ENCODE data around the gene NGEF.
A peak's percentile ranks its signal among the peaks of the same experiment; 100 is the strongest.
"Not testable (repeated sequence)": the region's sequence is repeated elsewhere in the genome, so short reads cannot be mapped to it uniquely, and the experiment has no call there.

NGEF gene

DNA sequence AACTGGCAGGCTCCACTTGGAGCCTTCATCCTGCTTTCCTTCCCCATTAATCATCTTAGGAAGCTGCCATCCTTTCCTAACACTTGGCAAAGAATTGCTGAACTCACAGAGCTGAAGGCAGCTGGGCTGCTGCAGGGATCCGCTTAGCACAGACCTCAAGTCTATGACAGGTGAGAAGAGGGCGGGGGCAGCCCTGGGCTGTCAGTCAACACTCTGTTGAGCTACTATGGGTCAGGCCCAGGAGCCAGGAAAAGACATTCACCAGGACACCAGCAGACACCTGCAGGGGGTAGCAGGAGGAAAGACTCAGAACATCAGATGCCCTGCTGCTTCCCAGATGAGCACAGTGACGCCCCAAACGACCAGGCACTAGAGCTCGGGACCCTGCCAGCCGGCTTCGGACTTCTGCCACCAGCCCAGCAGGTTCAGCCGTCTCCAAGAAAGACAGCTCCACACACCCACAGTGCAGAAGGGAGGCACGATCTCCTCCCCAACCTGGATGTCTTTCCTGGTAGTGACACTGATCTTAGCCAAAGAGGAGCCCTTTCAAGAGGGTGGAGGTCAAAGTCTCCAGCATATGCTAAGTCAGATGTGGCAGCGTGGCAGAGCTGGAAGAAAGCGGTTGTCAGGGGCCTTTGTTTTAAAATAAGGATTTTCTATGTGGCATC lies 87.8 kb downstream of the NGEF start:
- DNase-seq = peak; percentile 34

DNA sequence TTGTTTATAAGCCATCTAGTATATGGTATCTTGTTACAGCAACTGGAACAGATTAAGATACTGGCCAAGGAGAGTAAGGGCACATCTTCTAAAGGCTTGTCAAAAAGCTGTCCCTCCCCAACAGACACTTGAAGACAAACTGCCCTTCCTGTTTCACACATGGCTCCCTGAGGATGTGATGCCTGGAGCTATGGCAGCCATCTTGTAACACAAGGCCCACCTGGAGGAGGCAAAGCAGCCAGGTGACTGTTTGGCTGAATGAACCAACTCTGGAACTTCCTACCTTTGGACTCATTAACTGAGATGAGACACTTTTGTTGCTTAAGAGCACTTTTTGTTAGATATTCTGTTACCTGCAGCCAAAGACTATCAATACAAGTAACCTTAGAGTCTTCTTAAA lies 88.6 kb downstream of the NGEF start:
- DNase-seq = no peak

GRCh38 chr2:232920760-232921159 lies 92.3 kb downstream of the NGEF start:
- no peak for DNase-seq

- DNase-seq = no peak
Observed at GRCh38 chr2:232920055-232920454, 93.0 kb downstream of the NGEF start.

DNA sequence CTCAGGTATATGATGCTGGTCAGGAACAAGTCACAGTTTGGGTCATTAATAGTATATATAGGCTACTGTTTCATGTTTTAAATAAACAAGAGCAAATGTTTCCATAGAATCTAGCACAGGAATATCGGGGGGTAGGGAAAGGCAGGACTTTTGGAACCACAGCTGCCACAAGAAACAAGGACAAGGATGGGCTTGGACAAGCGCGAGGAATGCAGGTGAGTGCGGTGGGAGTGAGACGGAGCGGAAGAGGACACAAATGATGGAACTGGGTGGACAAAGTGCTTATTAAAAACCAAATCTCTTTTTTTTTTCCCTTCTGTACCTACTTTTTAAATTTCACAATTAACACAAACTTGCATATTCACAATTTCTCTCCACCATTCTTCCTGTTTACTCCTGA lies 93.9 kb downstream of the NGEF start:
- no peak for DNase-seq

DNA sequence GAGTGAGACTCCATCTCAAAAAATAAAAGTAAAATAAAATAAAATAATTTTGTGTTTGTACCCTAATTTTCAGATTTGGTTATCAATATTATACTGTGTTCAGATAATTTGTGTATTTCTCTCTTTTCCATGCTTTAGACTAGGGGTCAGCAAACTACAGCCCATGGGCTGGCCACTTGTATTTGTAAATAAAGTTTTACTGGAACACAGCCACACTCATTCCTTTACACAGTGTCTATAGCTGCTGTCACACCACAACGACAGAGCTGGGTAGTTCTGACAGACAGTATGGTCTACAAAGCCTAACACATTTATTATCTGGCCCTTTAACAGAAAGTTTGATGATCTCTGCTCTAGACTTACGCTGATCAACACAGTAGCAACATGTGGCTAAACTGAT lies 99.2 kb downstream of the NGEF start:
- DNase-seq = no peak

GRCh38 chr2:232911712-232912277 lies 101.3 kb downstream of the NGEF start:
- no peak for DNase-seq

DNA sequence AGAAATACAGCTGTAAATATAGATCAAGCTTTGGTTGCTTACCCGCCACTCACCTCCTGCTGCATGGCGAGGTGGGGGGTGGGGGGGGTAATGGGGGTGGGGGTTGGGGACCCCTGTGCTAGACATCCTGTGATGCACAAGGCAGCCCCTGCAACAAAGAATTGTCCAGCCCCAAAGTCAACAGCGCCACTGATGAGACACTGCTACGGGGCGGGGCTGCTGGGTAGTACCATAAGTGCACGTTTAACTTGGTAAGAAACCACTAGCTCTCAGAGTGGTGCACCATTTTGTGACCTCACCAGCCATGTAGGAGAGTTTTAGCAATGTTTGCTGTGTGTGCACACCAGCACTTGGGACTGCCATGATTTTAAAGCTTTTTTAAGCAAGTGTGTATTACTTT lies 102.7 kb downstream of the NGEF start:
- DNase-seq = no peak

DNA sequence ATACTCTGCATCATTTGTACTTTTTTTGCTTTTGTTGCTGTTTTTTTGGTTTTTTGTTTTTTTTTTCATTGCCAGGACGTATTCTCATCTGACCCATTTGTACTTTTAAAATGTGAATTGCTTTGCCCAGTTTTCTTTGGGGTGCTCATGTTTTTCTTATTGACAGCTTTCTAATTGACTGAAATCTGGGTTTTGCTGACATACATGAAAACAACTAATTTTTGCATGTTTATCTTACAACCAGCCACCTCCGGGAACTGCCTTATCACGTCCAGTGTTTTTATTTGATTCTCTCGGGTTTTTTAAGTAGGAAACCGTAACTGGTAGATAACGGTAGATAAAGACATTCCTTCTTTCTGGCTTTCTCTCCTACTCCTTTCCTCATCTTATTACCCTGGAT lies 104.4 kb downstream of the NGEF start:
- peak; percentile 49 for DNase-seq

GRCh38 chr2:232907718-232908085 lies 105.4 kb downstream of the NGEF start:
- not testable (repeated sequence) for DNase-seq

DNA sequence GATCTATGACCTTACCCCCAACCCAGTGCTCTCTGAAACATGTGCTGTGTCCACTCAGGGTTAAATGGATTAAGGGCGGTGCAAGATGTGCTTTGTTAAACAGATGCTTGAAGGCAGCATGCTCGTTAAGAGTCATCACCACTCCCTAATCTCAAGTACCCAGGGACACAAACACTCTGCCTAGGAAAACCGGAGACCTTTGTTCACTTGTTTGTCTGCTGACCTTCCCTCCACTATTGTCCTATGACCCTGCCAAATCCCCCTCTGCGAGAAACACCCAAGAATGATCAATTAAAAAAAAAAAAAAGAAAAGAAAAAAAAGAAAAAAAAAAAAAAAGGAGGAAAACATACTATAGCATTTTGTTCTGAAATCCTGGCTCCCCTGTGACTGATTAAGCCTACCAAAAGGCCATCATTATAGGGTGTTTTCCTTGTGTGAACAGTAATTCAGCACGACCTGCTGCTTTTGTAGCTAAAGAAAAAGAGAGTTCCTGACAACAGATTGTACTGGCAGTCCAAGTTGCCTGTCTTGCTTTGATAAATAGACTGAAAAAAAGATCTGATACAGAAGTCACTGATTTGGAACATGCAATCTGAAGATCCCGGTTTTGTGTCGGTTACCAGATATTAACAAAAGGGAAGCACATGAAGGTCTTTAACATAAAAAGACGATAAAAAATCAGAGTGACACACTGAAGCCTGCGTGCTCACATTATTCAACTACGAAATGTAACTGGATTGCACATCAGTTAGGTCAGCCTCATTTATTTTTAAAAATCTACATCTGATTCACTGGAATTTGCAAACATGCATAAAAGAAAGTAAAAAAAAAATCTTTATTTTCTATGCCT lies 106.0 kb downstream of the NGEF start:
- not testable (repeated sequence) for DNase-seq

DNA sequence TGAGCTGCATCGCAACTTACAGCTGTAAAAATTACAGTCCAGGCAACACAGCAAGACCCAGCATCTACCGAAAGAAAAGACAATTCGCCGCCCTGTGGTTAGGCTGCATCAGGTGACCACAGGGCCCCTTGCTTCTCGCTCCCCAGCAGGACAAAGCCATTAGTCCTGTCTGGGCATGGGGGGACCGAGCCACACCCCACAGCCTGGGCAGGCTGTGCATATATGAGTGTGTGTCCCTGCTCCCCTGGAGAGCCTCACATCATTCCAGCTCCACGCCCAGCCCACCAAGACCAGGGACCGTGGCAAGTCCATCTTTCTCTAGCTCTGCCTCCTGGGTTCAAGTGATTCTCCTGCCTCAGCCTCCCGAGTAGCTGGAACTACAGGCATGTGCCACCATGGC lies 109.1 kb downstream of the NGEF start:
- DNase-seq = no peak

DNA sequence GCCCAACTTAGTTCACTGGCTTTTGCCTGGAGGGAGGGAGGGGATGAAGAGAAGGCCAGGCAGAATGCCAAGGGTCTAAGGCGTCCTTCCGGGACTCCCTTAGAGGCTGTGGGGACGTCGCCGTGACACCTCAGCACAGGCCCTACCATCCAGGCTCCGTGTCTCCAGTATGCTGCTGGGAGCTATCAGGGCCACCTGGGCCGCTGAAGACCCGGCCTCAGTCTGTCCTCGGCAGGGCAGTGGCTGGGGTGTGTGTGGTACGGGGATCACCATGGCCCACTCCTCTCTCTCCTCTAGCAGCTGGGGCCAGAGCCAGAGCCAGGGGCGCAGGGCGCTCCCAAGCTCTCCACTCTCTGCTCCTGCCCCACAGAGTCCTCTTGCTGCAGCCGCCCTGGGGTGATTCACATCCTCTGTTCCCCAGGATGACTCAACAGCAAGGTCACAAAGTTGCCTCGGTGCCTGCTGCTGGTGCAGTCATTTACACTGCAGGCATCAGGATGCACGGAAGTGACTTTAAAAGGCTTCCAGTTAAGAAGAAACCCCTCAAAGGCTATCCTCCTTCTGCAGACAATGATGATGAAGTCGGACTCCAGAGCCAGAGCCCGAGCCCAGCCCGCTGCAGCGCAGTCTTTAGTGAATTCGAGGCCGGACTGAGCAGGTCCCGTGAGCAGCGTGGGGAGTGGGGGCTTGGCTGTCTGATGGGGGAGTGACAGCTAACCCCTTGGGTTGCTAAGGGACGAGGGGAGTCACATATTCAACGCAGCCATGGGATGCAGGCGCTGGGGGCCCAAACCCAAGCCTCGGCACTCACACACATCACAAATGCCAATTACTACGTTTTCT lies 111.1 kb downstream of the NGEF start:
- DNase-seq = peak; percentile 64

DNA sequence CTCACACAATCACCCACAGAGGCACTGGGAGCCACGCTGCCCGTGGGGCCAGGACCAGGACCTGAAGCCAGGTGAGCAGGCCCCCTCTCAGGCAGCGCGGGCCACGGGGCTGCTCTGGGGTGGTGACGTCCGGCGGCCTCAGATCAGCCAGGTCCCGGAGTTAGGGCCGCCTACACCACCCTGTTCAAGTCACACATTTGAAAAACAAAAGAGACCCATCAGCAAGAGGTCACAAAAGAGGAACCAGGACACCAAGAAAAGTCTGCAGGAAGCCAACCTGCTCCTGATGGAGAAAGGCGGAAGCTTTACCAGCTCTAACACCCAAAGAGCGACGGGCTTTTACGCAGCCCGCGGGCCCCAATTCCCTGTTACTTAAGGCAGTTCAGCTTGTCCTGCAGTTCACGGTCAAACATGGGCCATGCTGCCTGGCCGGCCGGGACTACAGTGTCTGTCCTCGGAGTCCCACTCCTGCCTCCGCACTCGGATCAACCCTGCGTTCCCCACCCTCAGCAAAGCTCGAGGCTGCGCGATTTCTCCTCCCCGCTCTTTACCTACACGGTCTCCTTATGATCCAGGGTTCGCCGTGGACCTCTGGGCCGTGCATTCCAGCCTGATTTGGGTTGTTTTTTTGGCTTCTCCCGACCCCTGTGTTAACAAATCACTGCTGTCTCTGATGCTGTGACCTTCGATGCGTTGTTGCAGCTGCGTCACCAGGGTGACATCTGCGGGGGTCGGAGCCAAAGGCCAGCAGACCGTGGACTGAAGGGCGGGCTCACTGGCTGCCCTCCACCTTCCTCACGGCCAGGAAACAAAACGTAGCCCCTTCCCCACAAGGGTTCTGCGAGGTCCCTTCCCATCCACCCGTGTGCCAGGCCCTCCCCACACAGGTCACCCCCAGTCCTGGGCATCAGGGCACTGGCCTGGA lies 112.0 kb downstream of the NGEF start:
- DNase-seq = no peak

DNA sequence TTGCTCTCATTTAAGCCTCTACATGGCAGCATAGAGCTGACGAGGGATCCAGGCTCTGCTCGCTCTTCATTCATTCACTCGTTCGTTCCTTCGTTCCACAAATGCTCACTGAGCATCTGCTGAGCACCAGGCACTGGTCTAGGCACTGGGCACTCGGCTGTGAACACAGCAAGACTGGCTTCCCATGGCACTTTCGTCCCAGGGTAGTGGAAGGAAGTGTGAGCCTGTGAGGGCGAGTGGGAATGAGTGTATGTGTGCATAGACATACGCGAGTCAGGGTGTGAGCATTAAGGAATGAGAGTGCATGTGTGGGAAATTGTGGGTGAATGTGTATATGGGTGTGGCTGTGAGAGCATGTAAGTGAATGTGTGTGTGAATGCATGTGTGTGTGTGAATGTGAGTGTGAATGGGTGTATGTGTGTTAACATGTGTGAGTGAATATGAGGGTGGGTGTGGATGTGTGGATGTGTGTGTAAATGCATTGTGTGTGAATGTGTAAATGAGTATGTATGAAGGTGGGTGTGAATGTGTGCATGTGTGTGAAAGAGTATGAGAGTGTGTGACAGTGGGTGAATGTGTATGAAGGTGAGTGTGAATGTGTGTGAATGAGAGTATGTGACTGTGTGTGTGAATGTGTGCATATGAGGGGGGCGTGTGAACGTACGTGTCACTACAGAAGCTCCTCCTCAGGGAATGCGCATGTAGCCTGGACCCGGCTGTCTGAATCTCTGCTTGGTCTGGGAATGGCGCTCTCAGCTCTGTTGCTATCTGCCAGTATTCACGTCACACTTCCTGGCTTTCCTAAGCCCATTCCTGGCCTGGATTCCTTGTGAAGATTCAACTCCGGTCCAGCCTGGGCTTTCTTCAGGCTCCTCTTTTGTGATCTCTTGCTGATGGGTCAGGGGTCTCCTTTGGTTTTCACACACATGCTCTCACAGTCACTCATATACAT lies 114.2 kb downstream of the NGEF start:
- DNase-seq = no peak

- no peak for DNase-seq
Observed at GRCh38 chr2:232897598-232898408, 115.3 kb downstream of the NGEF start.

- DNase-seq = no peak
Observed at GRCh38 chr2:232896720-232897597, 116.1 kb downstream of the NGEF start.

GRCh38 chr2:232896111-232896510 lies 116.9 kb downstream of the NGEF start:
- DNase-seq = no peak

DNA sequence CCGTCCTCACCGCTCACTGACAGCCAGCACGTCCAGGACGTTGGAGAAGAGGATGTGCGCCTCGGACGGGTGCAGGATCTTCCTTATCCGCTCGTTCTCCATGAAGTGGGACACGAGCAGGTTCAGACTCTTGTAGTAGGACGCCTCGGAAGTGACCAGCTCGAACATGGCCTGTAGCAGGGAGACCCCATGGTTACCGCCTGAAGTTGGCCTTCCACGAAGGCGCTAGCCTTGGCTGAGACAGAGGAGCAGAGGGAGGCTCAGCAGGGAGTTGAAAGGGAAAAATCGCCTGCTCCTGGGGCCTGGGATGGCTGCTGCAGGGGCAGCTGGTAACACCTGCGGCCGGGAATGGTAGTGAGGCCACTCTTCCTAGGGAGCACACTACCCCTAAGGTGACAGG lies 118.3 kb downstream of the NGEF start:
- no peak for DNase-seq
